ENCODE measurements around the gene ANKRD22. TPM values are rescaled to one million over a fixed set of nuclear protein-coding genes. Genes with fewer than 3 reads are reported as not detected.

Gene ANKRD22
- not detected in 2 replicates for total RNA-seq (2013; cell fraction: nucleolus; rRNA removed)
- total RNA-seq (2014; rRNA removed) (0.54 and 0.62 TPM in 2 replicates), total RNA-seq (2014; rRNA removed; fragmentation: Illumina TruSeq; extraction: Trizol) (0.51 and 0.98 TPM in 2 replicates), total RNA-seq (2021) (0.48 and 0.56 TPM in 2 replicates), polyA plus RNA-seq (2011; rRNA removed) (0.52 and 0.59 TPM in 2 replicates), polyA plus RNA-seq (2014; fragmentation: Illumina TruSeq; extraction: Trizol) (0.95 and 1.1 TPM in 2 replicates), polyA plus RNA-seq (2014; fragmentation: Nextera tagmentation; extraction: Ambion mirVana) (1 to 10 TPM in 1 of 2 experiments, under 1 TPM in 1; 0.92 to 1.3 TPM), polyA plus RNA-seq (2014; rRNA removed) (0.59 and 0.96 TPM in 2 replicates), polyA plus RNA-seq (2016; fragmentation: Nextera tagmentation; extraction: Ambion mirVana) (under 1 TPM; 0.30 to 0.79 TPM), polyA minus RNA-seq (2011; rRNA and poly(A)+ RNA removed) (0.15 TPM in 1 of 2 replicates, not detected in the other), Bru-seq, nascent RNA (percentile 20 among the genes with signal in this experiment), BruChase-seq, experiment 1, labeled RNA remaining after a 6-hour chase (percentile 14 among the genes with signal in this experiment), BruChase-seq, experiment 2, labeled RNA remaining after a 2-hour chase (percentile 17 among the genes with signal in this experiment)
- polyA plus RNA-seq (2011; ENCODE audit: low read depth): 0.16 TPM
- polyA plus RNA-seq (2011; cell fraction: cytosol; rRNA removed): 0.17 and 0.22 TPM in 2 replicates
- polyA plus RNA-seq (2011; cell fraction: nucleus; rRNA removed): 0.16 TPM in 1 of 2 replicates, not detected in the other
- 0.08 and 0.16 TPM in 2 replicates for polyA plus RNA-seq (2012)
- polyA minus RNA-seq (2011; cell fraction: cytosol; rRNA and poly(A)+ RNA removed): not detected in 2 replicates
- polyA minus RNA-seq (2011; cell fraction: nucleus; rRNA and poly(A)+ RNA removed): not detected in 2 replicates
- long read RNA-seq, experiment 1: 0 reads
- long read RNA-seq, experiment 2, partial matches to known transcripts: 0 of 3 reads
- long read RNA-seq, experiment 2, other reads (novel, unspliced or antisense): 0 of 3 reads

DNA sequence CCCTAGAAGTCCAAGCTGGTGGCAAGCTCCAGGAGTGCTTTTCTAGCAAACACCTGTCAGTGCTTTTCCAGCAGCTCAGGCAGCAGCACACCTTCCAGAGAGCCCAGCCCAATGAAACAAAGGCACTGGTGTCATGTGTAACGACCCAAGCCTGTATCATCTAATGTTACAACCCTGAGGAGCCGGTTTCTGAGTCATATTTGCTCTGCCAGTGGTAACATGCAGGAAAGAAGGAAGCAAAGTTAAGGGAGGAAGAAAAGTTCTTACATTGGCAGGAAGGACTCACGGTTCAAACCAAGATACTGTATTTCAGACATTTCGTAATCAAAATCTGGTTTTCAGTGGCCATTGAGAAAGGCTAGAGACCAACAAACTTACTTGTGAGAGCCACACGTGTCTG lies at the start of gene ANKRD22:
TSS of gene ANKRD22 (minus strand) at position 139 of the 400 bp plus-strand sequence. CDS start 237 bp downstream, outside the sequence.
- POLR2A ChIA-PET: no interaction called here
- DNase-seq (ENCODE audit: low read depth, low spot score) (no peak), ATAC-seq (peak; percentile 39; the same call in 1 of the 3 replicates), FAIRE-seq (no peak)
- WGBS (ENCODE audit: insufficient coverage, insufficient replicate concordance, low lambda C conversion rate, missing lambda C conversion rate): 48% methylated on average over 5 of the region's 5 CpGs
- intact Hi-C loops (cut with micrococcal nuclease; ENCODE audit: unreplicated experiment) (no loop called here), in situ Hi-C loops (cut with MboI) (no loop called here)
- Histone ChIP-seq H3K79me2 (ENCODE audit: control insufficient read depth, insufficient read depth, low read length) (no peaks in the 10 kb centered on the region), H2AFZ (ENCODE audit: control insufficient read depth, low read depth, low read length) (peak within 1 kb of the TSS; percentile 71), H3K4me3 (no peak within 1 kb of the TSS; the same call in 1 of the 2 replicates), H3K27ac (ENCODE audit: control insufficient read depth, insufficient read depth) (no peak within 1 kb of the TSS), H3K36me3 (ENCODE audit: control insufficient read depth in 2 of 2, insufficient read depth in 2 of 2, low read length in 1 of 2) (no peaks in the 10 kb centered on the region), H3K9ac (ENCODE audit: control insufficient read depth, insufficient read depth, low read length) (no peak within 1 kb of the TSS), H4K20me1 (ENCODE audit: control insufficient read depth, insufficient read depth) (no peaks in the 10 kb centered on the region), H3K4me2 (ENCODE audit: control insufficient read depth, insufficient read depth) (peak within 1 kb of the TSS; percentile 23), H3K4me1 (ENCODE audit: control insufficient read depth, insufficient read depth, low read length) (peaks cover 4% of the 10 kb centered on the region; the same call in 1 of the 2 replicates), H3K9me3 (replicated peaks; ENCODE audit: control insufficient read depth, insufficient read depth, low read length) (no peaks in the 10 kb centered on the region), H3K27me3 (replicated peaks in 1 of 2; ENCODE audit: control insufficient read depth in 2 of 2, insufficient read depth in 2 of 2, low read length in 1 of 2) (no peaks in the 10 kb centered on the region)
- RAD21 ChIA-PET (ENCODE audit: unreplicated experiment): interaction anchor here (0.7 to 1.6 kb wide), 3 partner anchors 15 to 79 kb away, joined by 3 to 6 read pairs (median 4); no protein-coding TSS in a partner anchor
- CTCF ChIA-PET: interaction anchor here (1.7 to 3.6 kb wide), 2 partner anchors 17 to 81 kb away, joined by 9 to 30 read pairs; no protein-coding TSS in a partner anchor
- no peak for TF ChIP-seq SMAD5 (IDR thresholded peaks at IDR 0.05; ENCODE audit: low read depth)
- TF ChIP-seq IKZF2 (IDR thresholded peaks at IDR 0.05): no peak
- peak; percentile 40; the same call in 1 of the 2 replicates for TF ChIP-seq EED (IDR thresholded peaks at IDR 0.05; ENCODE audit: low read depth)
- TF ChIP-seq, protein P1, sequence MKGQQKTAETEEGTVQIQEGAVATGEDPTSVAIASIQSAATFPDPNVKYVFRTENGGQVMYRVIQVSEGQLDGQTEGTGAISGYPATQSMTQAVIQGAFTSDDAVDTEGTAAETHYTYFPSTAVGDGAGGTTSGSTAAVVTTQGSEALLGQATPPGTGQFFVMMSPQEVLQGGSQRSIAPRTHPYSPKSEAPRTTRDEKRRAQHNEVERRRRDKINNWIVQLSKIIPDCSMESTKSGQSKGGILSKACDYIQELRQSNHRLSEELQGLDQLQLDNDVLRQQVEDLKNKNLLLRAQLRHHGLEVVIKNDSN (IDR thresholded peaks at IDR 0.05; ENCODE audit: borderline replicate concordance, extremely low read length, insufficient read depth, low read depth, low read length): no peak
- SMC1A ChIA-PET (ENCODE audit: uncharacterized antibody, unreplicated experiment): interaction anchor here (1.0 to 3.8 kb wide), 4 partner anchors 11 to 28 kb away, joined by 3 to 24 read pairs (median 5); no protein-coding TSS in a partner anchor
- BruUV-seq (replicated peaks): no TSS peak

All from GM12878 (cell line).